DOHH2 (cell line): Measurements from ENCODE around the gene MTHFD2L.

Experiments used
- H3F3A ChIP-seq: fragments of 200-600 bp; sonication (generic), shearing (Covaris generic); 2 replicates; pipeline ENCODE4 v1.6.0; 2016; ENCODE audit warnings: antibody characterized with exemption, mild to moderate bottlenecking; ENCODE audit not compliant: control insufficient read depth, insufficient read depth
- H3K27ac ChIP-seq: fragments of 200-600 bp; sonication (generic); 2 replicates; pipeline ENCODE4 v1.5.1; 2014; ENCODE audit warnings: low read depth, mild to moderate bottlenecking, low read length, moderate library complexity
- H3K27me3 ChIP-seq: fragments of 200-600 bp; sonication (generic); 2 replicates; pipeline ENCODE4 v1.6.1; 2014; ENCODE audit warnings: mild to moderate bottlenecking, low read length, mixed read lengths; ENCODE audit not compliant: control insufficient read depth
- H3K36me3 ChIP-seq: fragments of 200-600 bp; sonication (generic); 2 replicates; pipeline ENCODE4 v1.6.1; 2014; ENCODE audit warnings: mild to moderate bottlenecking, low read length, moderate library complexity, mixed read lengths; ENCODE audit not compliant: control insufficient read depth
- H3K4me1 ChIP-seq: fragments of 200-600 bp; sonication (generic); 2 replicates; pipeline ENCODE4 v1.6.1; 2014; ENCODE audit warnings: mild to moderate bottlenecking, low read length, mixed read lengths; ENCODE audit not compliant: control insufficient read depth
- H3K4me2 ChIP-seq: fragments of 200-600 bp; sonication (generic); 2 replicates; pipeline ENCODE4 v1.6.0; 2014; ENCODE audit warnings: mild to moderate bottlenecking, low read length, moderate library complexity
- H3K4me3 ChIP-seq: fragments of 200-600 bp; sonication (generic); 2 replicates; pipeline ENCODE4 v1.5.1; 2014; ENCODE audit warnings: mild to moderate bottlenecking, low read length, mixed read lengths
- H3K79me2 ChIP-seq: fragments of 200-600 bp; sonication (generic); 2 replicates; pipeline ENCODE4 v1.6.1; 2014; ENCODE audit warnings: mild to moderate bottlenecking, low read length, mixed read lengths; ENCODE audit not compliant: control insufficient read depth
- H3K9me2 ChIP-seq: fragments of 200-600 bp; sonication (generic); replicated peaks from 2 replicates; pipeline ENCODE4 v1.6.1; 2014; ENCODE audit warnings: mild to moderate bottlenecking, low read length, mixed read lengths; ENCODE audit not compliant: control insufficient read depth
- H3K9me3 ChIP-seq: fragments of 200-600 bp; sonication (generic); 2 replicates; pipeline ENCODE4 v1.6.1; 2014; ENCODE audit warnings: antibody characterized with exemption, low read length, mixed read lengths; ENCODE audit not compliant: control insufficient read depth, insufficient read depth
- H4K20me1 ChIP-seq: fragments of 200-600 bp; sonication (generic); 2 replicates; pipeline ENCODE4 v1.6.0; 2014; ENCODE audit warnings: low read depth, mild to moderate bottlenecking, antibody characterized with exemption, low read length, moderate library complexity; ENCODE audit not compliant: control insufficient read depth, insufficient read depth
- EZH2phosphoT487 ChIP-seq: fragments of 200-600 bp; sonication (generic); IDR thresholded peaks from 2 replicates; pipeline ENCODE4 v1.6.1; 2017; ENCODE audit warnings: borderline replicate concordance, mild to moderate bottlenecking, antibody characterized with exemption, low read length, moderate library complexity, mixed read lengths
- TF ChIP-seq, protein P1 (sequence below): fragments of 200-600 bp; sonication (generic); IDR thresholded peaks from one replicate; pipeline ENCODE4 v1.5.1; 2014; ENCODE audit warnings: antibody characterized with exemption, mild to moderate bottlenecking, low read depth, low read length; ENCODE audit not compliant: poor library complexity, severe bottlenecking

Gene MTHFD2L

DNA sequence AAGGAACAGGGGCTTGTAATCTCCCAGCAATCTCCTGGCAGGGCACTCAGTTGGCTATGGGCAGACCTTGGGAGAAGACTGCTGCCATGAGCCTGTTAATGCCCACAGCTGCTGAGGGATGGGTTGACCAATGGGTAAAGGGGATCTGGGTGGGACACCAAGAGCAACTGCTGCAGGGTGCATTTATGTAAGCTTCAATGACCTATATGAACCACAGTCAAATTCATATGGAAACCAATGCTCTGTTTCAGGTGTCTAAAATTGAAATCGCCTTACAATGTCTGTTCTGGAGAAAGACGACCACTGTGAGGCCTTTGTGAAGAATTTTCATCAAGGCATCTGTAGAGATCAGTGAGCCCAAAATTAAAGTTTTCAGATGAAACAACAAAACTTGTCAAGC lies 156.4 kb downstream of the MTHFD2L start:
- Histone ChIP-seq H3K9me3 (no peaks in the 10 kb centered on the region), H3K79me2 (no peaks in the 10 kb centered on the region), H3K4me3 (no peak overlapping the region), H3F3A (no peaks in the 10 kb centered on the region), H3K27me3 (peaks cover 7% of the 10 kb centered on the region; the same call in 1 of the 2 replicates), H3K36me3 (no peaks in the 10 kb centered on the region), H3K4me2 (no peak overlapping the region), H3K9me2 (no peaks in the 10 kb centered on the region), H3K27ac (no peak overlapping the region), H3K4me1 (peaks cover 5% of the 10 kb centered on the region), H4K20me1 (no peaks in the 10 kb centered on the region)
- TF ChIP-seq, protein P1, sequence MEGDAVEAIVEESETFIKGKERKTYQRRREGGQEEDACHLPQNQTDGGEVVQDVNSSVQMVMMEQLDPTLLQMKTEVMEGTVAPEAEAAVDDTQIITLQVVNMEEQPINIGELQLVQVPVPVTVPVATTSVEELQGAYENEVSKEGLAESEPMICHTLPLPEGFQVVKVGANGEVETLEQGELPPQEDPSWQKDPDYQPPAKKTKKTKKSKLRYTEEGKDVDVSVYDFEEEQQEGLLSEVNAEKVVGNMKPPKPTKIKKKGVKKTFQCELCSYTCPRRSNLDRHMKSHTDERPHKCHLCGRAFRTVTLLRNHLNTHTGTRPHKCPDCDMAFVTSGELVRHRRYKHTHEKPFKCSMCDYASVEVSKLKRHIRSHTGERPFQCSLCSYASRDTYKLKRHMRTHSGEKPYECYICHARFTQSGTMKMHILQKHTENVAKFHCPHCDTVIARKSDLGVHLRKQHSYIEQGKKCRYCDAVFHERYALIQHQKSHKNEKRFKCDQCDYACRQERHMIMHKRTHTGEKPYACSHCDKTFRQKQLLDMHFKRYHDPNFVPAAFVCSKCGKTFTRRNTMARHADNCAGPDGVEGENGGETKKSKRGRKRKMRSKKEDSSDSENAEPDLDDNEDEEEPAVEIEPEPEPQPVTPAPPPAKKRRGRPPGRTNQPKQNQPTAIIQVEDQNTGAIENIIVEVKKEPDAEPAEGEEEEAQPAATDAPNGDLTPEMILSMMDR = no peak
- TF ChIP-seq EZH2phosphoT487 = no peak

DNA sequence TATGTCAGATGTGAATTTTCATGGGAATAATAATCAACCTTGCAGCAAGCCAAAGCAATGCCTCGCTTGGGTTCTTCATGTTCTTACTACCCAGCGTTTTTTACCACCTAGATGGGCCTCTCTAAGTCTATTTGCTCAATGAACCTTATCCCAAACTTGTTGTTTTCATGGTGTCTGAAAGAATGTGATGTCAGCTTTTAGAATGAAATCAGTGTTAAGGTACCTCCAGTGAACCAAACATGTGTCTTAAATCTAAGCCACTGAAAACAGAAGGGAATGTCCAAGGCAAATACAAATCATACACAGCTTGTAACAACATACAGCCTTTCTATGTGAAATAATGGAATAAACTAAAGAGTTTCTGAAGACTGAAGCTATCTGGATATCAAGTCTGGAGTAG lies 157.0 kb downstream of the MTHFD2L start:
- H3K27me3 ChIP-seq = peaks cover 7% of the 10 kb centered on the region; the same call in 1 of the 2 replicates
- no peaks in the 10 kb centered on the region for H3K4me1 ChIP-seq
- no peaks in the 10 kb centered on the region for H3K9me2 ChIP-seq
- no peaks in the 10 kb centered on the region for H3K79me2 ChIP-seq
- H3F3A ChIP-seq = no peaks in the 10 kb centered on the region
- H3K27ac ChIP-seq = no peak overlapping the region
- no peak overlapping the region for H3K4me3 ChIP-seq
- no peak overlapping the region for H3K4me2 ChIP-seq
- H3K36me3 ChIP-seq = no peaks in the 10 kb centered on the region
- no peaks in the 10 kb centered on the region for H4K20me1 ChIP-seq
- H3K9me3 ChIP-seq = no peaks in the 10 kb centered on the region
- TF ChIP-seq, protein P1 = no peak
- TF ChIP-seq EZH2phosphoT487 = no peak

DNA sequence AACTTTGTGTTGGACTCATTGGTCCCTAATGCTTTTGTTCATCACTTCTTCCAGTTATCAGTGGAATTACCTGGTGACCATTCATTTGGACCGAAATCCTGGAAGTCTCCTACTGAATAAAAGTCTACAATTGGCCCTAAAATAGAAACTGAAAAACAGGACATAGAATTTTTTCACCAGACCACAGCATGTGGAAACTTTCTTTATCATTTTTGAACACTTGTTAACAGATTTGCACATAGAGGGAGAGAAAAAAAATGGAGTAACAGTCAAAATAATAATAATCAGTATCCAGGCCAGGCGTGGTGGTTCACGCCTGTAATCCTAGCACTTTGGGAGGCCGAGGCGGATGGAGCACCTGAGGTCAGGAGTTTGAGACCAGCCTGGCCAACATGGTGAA lies 157.5 kb downstream of the MTHFD2L start:
- Histone ChIP-seq H3K4me1 (no peaks in the 10 kb centered on the region), H3K4me2 (no peak overlapping the region), H3K79me2 (no peaks in the 10 kb centered on the region), H3K4me3 (no peak overlapping the region), H3K27me3 (peaks cover 7% of the 10 kb centered on the region; the same call in 1 of the 2 replicates), H3K9me2 (no peaks in the 10 kb centered on the region), H3K9me3 (no peaks in the 10 kb centered on the region), H3K27ac (no peak overlapping the region), H3F3A (no peaks in the 10 kb centered on the region), H4K20me1 (no peaks in the 10 kb centered on the region), H3K36me3 (no peaks in the 10 kb centered on the region)
- TF ChIP-seq, protein P1 = no peak
- no peak for TF ChIP-seq EZH2phosphoT487

DNA sequence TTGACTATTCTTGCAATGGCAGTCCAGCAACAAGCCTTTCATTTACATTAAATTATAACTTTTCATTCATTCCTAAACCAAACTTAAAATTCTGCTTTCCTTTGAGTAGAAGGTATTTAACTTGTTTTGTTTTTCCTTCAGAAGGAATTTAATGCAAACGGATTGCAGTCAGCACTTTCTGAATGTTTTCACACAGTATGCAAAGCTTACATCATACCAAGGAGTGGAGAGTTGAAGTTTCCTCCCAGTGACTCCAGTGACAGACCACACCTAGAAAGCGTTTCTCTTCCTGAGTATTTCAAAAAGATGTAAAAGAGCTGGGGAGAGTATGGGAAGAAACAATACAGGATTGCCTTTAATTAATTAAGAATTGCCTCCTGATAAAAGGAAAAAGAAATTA lies 158.5 kb downstream of the MTHFD2L start:
- H3K4me1 ChIP-seq = no peaks in the 10 kb centered on the region
- no peak for TF ChIP-seq EZH2phosphoT487
- TF ChIP-seq, protein P1 = no peak
- H4K20me1 ChIP-seq = no peaks in the 10 kb centered on the region
- H3K27me3 ChIP-seq = peaks cover 7% of the 10 kb centered on the region
- no peaks in the 10 kb centered on the region for H3K9me2 ChIP-seq
- no peaks in the 10 kb centered on the region for H3F3A ChIP-seq
- H3K36me3 ChIP-seq = no peaks in the 10 kb centered on the region
- H3K4me2 ChIP-seq = no peak overlapping the region
- no peaks in the 10 kb centered on the region for H3K79me2 ChIP-seq
- no peak overlapping the region for H3K4me3 ChIP-seq
- no peak overlapping the region for H3K27ac ChIP-seq
- H3K9me3 ChIP-seq = no peaks in the 10 kb centered on the region
